ENCODE results near the gene NCAPH2.

NCAPH2 gene

DNA sequence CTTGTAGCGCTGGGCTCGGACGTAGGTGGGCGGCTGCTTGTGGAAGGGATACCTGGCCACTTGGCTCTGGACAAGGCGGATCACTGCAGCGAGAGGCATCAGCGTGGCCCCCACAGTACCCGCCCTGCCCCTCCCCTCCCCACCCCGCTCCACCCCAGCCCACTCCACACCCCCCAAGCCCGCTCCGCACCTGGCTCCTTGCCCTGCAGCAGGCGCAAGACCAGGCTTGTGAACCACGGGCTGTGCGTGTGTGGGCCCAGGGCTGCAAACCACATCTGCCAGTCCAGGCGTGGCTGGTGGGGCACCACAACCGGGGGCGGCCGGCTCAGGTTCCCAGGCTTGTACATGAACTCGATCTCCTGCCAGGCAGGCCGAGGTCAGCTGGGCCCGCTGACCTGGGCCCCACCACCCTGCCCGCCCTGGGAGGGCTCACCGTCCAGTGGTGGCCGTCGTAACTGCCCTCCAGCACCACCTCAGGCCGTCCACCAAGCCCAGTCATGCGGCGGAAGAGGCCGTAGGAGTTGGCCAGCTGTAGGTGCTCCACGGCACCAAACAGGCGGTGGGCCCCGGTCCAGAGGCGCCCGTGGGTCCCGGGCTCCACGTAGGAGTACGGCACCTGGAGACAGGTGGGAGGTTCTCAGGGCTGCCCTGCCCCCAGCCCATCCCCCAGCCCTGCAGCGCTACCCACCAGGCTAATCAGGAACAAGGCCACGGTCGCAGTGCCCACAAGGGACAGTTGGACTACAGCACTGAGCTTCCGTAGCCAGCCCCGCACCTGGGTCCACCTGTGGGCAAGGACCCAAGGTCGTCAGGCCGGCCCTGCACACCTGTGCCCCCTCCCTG lies 3.4 kb upstream of the NCAPH2 start:
- no peak for ATAC-seq
- TF ChIP-seq ZFP30 (CRISPR knock-in tag; IDR thresholded peaks at IDR 0.05) (no peak), TOX (CRISPR knock-in tag; IDR thresholded peaks at IDR 0.05; ENCODE audit: borderline replicate concordance) (no peak), RARB (CRISPR knock-in tag; IDR thresholded peaks at IDR 0.05) (no peak), ISL1 (CRISPR knock-in tag; IDR thresholded peaks at IDR 0.05) (no peak), PPARA (CRISPR knock-in tag; IDR thresholded peaks at IDR 0.05; ENCODE audit: borderline replicate concordance) (no peak), ZNF565 (CRISPR knock-in tag; conservative IDR thresholded peaks at IDR 0.05; ENCODE audit: low read depth) (no peak), CSRNP3 (CRISPR knock-in tag; IDR thresholded peaks at IDR 0.05) (no peak), ZC3H10 (CRISPR knock-in tag; IDR thresholded peaks at IDR 0.05) (no peak), ZFP3 (CRISPR knock-in tag; IDR thresholded peaks at IDR 0.05) (no peak), CSDC2 (CRISPR knock-in tag; IDR thresholded peaks at IDR 0.05) (no peak)
- TF ChIP-seq, protein P1, sequence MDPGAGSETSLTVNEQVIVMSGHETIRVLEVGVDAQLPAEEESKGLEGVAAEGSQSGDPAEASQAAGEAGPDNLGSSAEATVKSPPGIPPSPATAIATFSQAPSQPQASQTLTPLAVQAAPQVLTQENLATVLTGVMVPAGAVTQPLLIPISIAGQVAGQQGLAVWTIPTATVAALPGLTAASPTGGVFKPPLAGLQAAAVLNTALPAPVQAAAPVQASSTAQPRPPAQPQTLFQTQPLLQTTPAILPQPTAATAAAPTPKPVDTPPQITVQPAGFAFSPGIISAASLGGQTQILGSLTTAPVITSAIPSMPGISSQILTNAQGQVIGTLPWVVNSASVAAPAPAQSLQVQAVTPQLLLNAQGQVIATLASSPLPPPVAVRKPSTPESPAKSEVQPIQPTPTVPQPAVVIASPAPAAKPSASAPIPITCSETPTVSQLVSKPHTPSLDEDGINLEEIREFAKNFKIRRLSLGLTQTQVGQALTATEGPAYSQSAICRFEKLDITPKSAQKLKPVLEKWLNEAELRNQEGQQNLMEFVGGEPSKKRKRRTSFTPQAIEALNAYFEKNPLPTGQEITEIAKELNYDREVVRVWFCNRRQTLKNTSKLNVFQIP (CRISPR knock-in tag; IDR thresholded peaks at IDR 0.05; ENCODE audit: borderline replicate concordance, low read depth), result no peak
- TF ChIP-seq, protein P2, sequence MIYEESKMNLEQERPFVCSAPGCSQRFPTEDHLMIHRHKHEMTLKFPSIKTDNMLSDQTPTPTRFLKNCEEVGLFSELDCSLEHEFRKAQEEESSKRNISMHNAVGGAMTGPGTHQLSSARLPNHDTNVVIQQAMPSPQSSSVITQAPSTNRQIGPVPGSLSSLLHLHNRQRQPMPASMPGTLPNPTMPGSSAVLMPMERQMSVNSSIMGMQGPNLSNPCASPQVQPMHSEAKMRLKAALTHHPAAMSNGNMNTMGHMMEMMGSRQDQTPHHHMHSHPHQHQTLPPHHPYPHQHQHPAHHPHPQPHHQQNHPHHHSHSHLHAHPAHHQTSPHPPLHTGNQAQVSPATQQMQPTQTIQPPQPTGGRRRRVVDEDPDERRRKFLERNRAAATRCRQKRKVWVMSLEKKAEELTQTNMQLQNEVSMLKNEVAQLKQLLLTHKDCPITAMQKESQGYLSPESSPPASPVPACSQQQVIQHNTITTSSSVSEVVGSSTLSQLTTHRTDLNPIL (CRISPR knock-in tag; IDR thresholded peaks at IDR 0.05; ENCODE audit: low read depth), result no peak

- ATAC-seq, result no peak
These were observed 2.7 kb upstream of the NCAPH2 start for GRCh38 chr22:50505276-50505775.

More at GRCh38 chr22:50505276-50505775, 2.7 kb upstream of the NCAPH2 start:
- TF ChIP-seq, protein P3, sequence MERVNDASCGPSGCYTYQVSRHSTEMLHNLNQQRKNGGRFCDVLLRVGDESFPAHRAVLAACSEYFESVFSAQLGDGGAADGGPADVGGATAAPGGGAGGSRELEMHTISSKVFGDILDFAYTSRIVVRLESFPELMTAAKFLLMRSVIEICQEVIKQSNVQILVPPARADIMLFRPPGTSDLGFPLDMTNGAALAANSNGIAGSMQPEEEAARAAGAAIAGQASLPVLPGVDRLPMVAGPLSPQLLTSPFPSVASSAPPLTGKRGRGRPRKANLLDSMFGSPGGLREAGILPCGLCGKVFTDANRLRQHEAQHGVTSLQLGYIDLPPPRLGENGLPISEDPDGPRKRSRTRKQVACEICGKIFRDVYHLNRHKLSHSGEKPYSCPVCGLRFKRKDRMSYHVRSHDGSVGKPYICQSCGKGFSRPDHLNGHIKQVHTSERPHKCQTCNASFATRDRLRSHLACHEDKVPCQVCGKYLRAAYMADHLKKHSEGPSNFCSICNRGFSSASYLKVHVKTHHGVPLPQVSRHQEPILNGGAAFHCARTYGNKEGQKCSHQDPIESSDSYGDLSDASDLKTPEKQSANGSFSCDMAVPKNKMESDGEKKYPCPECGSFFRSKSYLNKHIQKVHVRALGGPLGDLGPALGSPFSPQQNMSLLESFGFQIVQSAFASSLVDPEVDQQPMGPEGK (CRISPR knock-in tag; IDR thresholded peaks at IDR 0.05; ENCODE audit: borderline replicate concordance), result no peak
- TF ChIP-seq OSR1 (CRISPR knock-in tag; IDR thresholded peaks at IDR 0.05) (no peak), ARNTL (CRISPR knock-in tag; IDR thresholded peaks at IDR 0.05; ENCODE audit: borderline replicate concordance, low read depth) (no peak), CSRNP3 (CRISPR knock-in tag; IDR thresholded peaks at IDR 0.05) (no peak), BACH2 (CRISPR knock-in tag; IDR thresholded peaks at IDR 0.05; ENCODE audit: borderline replicate concordance) (no peak), ZNF8 (CRISPR knock-in tag; IDR thresholded peaks at IDR 0.05) (no peak), SNAI2 (CRISPR knock-in tag; IDR thresholded peaks at IDR 0.05) (no peak), CSDC2 (CRISPR knock-in tag; IDR thresholded peaks at IDR 0.05) (no peak), ESRRG (CRISPR knock-in tag; IDR thresholded peaks at IDR 0.05) (no peak), ZFP3 (CRISPR knock-in tag; IDR thresholded peaks at IDR 0.05) (no peak), TCF4 (CRISPR knock-in tag; IDR thresholded peaks at IDR 0.05; ENCODE audit: borderline replicate concordance) (no peak), ZC3H10 (CRISPR knock-in tag; IDR thresholded peaks at IDR 0.05) (no peak), TOX (CRISPR knock-in tag; IDR thresholded peaks at IDR 0.05; ENCODE audit: borderline replicate concordance) (no peak), ISL1 (CRISPR knock-in tag; IDR thresholded peaks at IDR 0.05) (no peak)
- TF ChIP-seq, protein P2 (CRISPR knock-in tag; IDR thresholded peaks at IDR 0.05; ENCODE audit: low read depth), result no peak
- TF ChIP-seq, protein P4, sequence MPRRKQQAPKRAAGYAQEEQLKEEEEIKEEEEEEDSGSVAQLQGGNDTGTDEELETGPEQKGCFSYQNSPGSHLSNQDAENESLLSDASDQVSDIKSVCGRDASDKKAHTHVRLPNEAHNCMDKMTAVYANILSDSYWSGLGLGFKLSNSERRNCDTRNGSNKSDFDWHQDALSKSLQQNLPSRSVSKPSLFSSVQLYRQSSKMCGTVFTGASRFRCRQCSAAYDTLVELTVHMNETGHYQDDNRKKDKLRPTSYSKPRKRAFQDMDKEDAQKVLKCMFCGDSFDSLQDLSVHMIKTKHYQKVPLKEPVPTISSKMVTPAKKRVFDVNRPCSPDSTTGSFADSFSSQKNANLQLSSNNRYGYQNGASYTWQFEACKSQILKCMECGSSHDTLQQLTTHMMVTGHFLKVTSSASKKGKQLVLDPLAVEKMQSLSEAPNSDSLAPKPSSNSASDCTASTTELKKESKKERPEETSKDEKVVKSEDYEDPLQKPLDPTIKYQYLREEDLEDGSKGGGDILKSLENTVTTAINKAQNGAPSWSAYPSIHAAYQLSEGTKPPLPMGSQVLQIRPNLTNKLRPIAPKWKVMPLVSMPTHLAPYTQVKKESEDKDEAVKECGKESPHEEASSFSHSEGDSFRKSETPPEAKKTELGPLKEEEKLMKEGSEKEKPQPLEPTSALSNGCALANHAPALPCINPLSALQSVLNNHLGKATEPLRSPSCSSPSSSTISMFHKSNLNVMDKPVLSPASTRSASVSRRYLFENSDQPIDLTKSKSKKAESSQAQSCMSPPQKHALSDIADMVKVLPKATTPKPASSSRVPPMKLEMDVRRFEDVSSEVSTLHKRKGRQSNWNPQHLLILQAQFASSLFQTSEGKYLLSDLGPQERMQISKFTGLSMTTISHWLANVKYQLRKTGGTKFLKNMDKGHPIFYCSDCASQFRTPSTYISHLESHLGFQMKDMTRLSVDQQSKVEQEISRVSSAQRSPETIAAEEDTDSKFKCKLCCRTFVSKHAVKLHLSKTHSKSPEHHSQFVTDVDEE (CRISPR knock-in tag; IDR thresholded peaks at IDR 0.05), result no peak
- TF ChIP-seq, protein P1 (CRISPR knock-in tag; IDR thresholded peaks at IDR 0.05; ENCODE audit: borderline replicate concordance, low read depth), result no peak

Data from SK-N-SH treated with all-trans-retinoic acid at 6 μM for 48 hours (cell line).